HepG2 (cell line): ENCODE data around the gene PXMP4. TPM values are rescaled to one million over a fixed set of nuclear protein-coding genes. Genes with fewer than 3 reads are reported as not detected.
A peak's percentile ranks its signal among the peaks of the same experiment; 100 is the strongest.

Source experiments
- ATF7-NPFF ChIP-seq: sonication (generic); formaldehyde crosslinking; IDR thresholded peaks from 2 replicates; pipeline ENCODE4 v1.8.1; 2023; ENCODE audit warnings: mild to moderate bottlenecking, low read depth, missing genetic modification reagents, moderate library complexity
- DRAP1 ChIP-seq: IDR thresholded peaks from 2 replicates; pipeline ENCODE4 v1.6.1; 2016; ENCODE audit warnings: missing genetic modification reagents, missing compliant biosample characterization
- GATAD1 ChIP-seq: IDR thresholded peaks from 2 replicates; pipeline ENCODE4 v1.6.1; 2016; ENCODE audit warnings: missing genetic modification reagents, missing compliant biosample characterization
- HBP1 ChIP-seq: IDR thresholded peaks from 2 replicates; pipeline ENCODE4 v1.6.1; 2016; ENCODE audit warnings: low read depth, control low read depth
- MEF2D ChIP-seq: sonication (generic); formaldehyde crosslinking; IDR thresholded peaks from 2 replicates; pipeline ENCODE4 v1.5.1; 2020; ENCODE audit warnings: mild to moderate bottlenecking, missing genetic modification reagents
- ONECUT2 ChIP-seq: sonication (generic); formaldehyde crosslinking; IDR thresholded peaks from 2 replicates; pipeline ENCODE4 v1.4.0; 2020; ENCODE audit warnings: missing genetic modification reagents
- TFE3 ChIP-seq: IDR thresholded peaks from 2 replicates; pipeline ENCODE4 v1.6.1; 2016
- ZBTB2 ChIP-seq: sonication (generic); formaldehyde crosslinking; IDR thresholded peaks from 2 replicates; pipeline ENCODE4 v1.8.0; 2022; ENCODE audit warnings: low read depth, missing genetic modification reagents
- ZFP1 ChIP-seq: IDR thresholded peaks from 2 replicates; pipeline ENCODE4 v1.6.1; 2016
- ZNF354B ChIP-seq: sonication (generic); formaldehyde crosslinking; IDR thresholded peaks from 2 replicates; pipeline ENCODE4 v1.8.0; 2022; ENCODE audit warnings: mild to moderate bottlenecking, missing genetic modification reagents
- ZNF629 ChIP-seq: sonication (generic); formaldehyde crosslinking; conservative IDR thresholded peaks from 2 replicates; pipeline ENCODE4 v1.5.0; 2020; ENCODE audit warnings: missing genetic modification reagents
- ZNF703 ChIP-seq: sonication (generic); formaldehyde crosslinking; IDR thresholded peaks from 2 replicates; pipeline ENCODE4 v1.5.1; 2020; ENCODE audit warnings: missing genetic modification reagents, mild to moderate bottlenecking, moderate library complexity, borderline replicate concordance
- ZNF709 ChIP-seq: sonication (generic); formaldehyde crosslinking; IDR thresholded peaks from 2 replicates; pipeline ENCODE4 v1.5.0; 2020; ENCODE audit warnings: mild to moderate bottlenecking, missing genetic modification reagents
- polyA plus RNA-seq, 8 experiments: library from polyadenylated mRNA; depleted of rRNA in 3 of 8; stranded (reverse) in 7 of 8; unstranded in 1 of 8; fragments of >200 nt; fragmentation: Illumina TruSeq in 4 of 8; extraction: Trizol in 4 of 8; gene quantifications; 2 replicates each; pipeline versions ENCODE4 v1.2.1 to v1.2.3, GENCODE V29; 2011 to 2016; ENCODE audit warnings: low read depth in 4 of 8, missing spikeins in 1 of 8, mixed read lengths in 1 of 8; ENCODE audit not compliant: insufficient read depth in 1 of 8
- total RNA-seq, 5 experiments: library from RNA; depleted of rRNA; stranded (reverse); fragments of >200 nt; fragmentation: Illumina TruSeq; extraction: Trizol; gene quantifications; 2 replicates each; pipeline ENCODE4 v1.2.3, GENCODE V29; 2016; ENCODE audit warnings: low read depth in 1 of 5
- TF ChIP-seq, protein P1 (sequence below), 2 experiments: fragments of 450-650 bp in 1 of 2; sonication (generic) in 1 of 2; formaldehyde crosslinking; IDR thresholded peaks; 2 replicates each; pipeline versions ENCODE4 v1.5.0 to v1.8.0; 2020 to 2022; ENCODE audit warnings: mild to moderate bottlenecking in 1 of 2, missing genetic modification reagents in 1 of 2
- TF ChIP-seq, protein P2 (sequence below), 2 experiments: sonication (generic) in 1 of 2; formaldehyde crosslinking in 1 of 2; IDR thresholded peaks; 2 replicates each; pipeline versions ENCODE4 v1.4.0 to v1.6.1; 2016 to 2020; ENCODE audit warnings: borderline replicate concordance in 1 of 2, low read depth in 1 of 2, mild to moderate bottlenecking in 1 of 2, missing genetic modification reagents in 1 of 2
- TF ChIP-seq, protein P3 (sequence below): IDR thresholded peaks from 2 replicates; pipeline ENCODE4 v1.6.1; 2018; ENCODE audit warnings: missing genetic modification reagents

PXMP4 gene
- total and polyA plus RNA-seq, 2 of the 13 experiments (the other 11 are each of a cell fraction or from before 2014, with no cell fraction given): not detected

DNA sequence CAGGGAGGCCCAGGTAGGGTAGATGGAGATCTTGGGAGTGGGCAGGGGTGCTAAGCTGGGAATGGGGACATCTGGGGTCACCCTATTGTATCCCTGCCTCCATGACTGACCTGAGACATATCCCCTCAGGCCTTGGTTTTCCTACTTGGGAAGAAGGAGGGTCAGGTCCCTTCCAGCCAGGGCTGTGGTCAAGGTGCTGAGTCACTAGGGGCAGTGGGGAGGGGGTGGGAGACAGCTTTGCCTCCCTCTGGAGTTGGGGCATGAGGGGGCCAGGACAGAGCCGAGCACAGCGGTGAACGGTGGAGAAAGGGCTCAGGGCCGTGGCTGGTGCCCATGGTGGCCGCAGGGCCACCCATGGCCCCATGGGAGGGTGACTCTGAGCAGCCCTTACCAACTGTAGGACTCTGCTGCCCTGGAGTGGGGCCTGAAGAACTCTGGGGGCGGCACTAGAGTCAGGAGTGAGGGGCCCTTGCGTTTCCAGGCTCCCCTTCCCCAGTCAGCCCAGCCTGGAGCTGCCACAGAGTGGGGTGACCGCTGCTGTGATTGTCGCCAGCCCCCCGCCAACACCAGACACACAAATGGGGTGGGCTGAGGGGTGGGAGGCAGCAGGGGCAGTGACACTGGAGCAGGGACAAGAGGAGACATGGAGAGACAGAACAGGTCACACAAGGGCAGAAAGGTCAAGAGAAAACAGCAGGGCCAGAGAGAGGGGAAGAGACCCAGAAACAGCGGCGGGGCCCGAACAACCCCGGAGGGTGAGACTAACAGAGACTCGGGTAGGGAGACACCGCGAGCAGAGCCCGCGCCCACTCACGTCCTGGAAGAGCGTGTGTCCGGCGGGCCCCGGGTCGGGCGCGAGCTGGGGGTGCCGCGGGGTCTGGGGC, 46.5 kb downstream of the PXMP4 start (continued):
- no peak for TF ChIP-seq ZNF703 (CRISPR knock-in tag)
- TF ChIP-seq, protein P1, sequence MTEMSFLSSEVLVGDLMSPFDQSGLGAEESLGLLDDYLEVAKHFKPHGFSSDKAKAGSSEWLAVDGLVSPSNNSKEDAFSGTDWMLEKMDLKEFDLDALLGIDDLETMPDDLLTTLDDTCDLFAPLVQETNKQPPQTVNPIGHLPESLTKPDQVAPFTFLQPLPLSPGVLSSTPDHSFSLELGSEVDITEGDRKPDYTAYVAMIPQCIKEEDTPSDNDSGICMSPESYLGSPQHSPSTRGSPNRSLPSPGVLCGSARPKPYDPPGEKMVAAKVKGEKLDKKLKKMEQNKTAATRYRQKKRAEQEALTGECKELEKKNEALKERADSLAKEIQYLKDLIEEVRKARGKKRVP (CRISPR knock-in tag; IDR thresholded peaks at IDR 0.05): no peak
- TF ChIP-seq ATF7-NPFF (CRISPR knock-in tag): no peak
- TF ChIP-seq GATAD1 (CRISPR knock-in tag): peak; percentile 14
- TF ChIP-seq, protein P2, sequence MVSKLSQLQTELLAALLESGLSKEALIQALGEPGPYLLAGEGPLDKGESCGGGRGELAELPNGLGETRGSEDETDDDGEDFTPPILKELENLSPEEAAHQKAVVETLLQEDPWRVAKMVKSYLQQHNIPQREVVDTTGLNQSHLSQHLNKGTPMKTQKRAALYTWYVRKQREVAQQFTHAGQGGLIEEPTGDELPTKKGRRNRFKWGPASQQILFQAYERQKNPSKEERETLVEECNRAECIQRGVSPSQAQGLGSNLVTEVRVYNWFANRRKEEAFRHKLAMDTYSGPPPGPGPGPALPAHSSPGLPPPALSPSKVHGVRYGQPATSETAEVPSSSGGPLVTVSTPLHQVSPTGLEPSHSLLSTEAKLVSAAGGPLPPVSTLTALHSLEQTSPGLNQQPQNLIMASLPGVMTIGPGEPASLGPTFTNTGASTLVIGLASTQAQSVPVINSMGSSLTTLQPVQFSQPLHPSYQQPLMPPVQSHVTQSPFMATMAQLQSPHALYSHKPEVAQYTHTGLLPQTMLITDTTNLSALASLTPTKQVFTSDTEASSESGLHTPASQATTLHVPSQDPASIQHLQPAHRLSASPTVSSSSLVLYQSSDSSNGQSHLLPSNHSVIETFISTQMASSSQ (IDR thresholded peaks at IDR 0.05; ENCODE audit: low read depth): no peak
- TF ChIP-seq, protein P2 (CRISPR knock-in tag; IDR thresholded peaks at IDR 0.05; ENCODE audit: borderline replicate concordance): peak; percentile 43
- 0 out of 2 replicates have a peak, but pooled peaks have one; percentile 23 for TF ChIP-seq ZNF709
- peak; percentile 47; the same call in 1 of the 2 replicates for TF ChIP-seq MEF2D (CRISPR knock-in tag)
- TF ChIP-seq ZFP1 (CRISPR knock-in tag): no peak
- no peak for TF ChIP-seq ZNF354B (CRISPR knock-in tag)
- no peak for TF ChIP-seq ONECUT2
- TF ChIP-seq HBP1: no peak; the same call in 1 of the 2 replicates
- TF ChIP-seq, protein P3, sequence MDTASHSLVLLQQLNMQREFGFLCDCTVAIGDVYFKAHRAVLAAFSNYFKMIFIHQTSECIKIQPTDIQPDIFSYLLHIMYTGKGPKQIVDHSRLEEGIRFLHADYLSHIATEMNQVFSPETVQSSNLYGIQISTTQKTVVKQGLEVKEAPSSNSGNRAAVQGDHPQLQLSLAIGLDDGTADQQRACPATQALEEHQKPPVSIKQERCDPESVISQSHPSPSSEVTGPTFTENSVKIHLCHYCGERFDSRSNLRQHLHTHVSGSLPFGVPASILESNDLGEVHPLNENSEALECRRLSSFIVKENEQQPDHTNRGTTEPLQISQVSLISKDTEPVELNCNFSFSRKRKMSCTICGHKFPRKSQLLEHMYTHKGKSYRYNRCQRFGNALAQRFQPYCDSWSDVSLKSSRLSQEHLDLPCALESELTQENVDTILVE (CRISPR knock-in tag): no peak
- TF ChIP-seq TFE3: no peak; the same call in 1 of the 2 replicates
- no peak for TF ChIP-seq DRAP1 (CRISPR knock-in tag)
- no peak for TF ChIP-seq ZBTB2 (CRISPR knock-in tag)
- TF ChIP-seq ZNF629 (CRISPR knock-in tag): no peak; the same call in 1 of the 2 replicates
